Activated CD4-positive, alpha-beta T cell treated with anti-CD3 and anti-CD28 coated beads, Interleukin-2, Interleukin-4, amounts not matched to agents 100 ng/mL and 50 ng/mL, durations not matched to agents 16 hours and 8 hours (primary cell): Measurements from ENCODE around the gene RAB40C.

Experiments used
- DNase-seq: peaks from one replicate; pipeline ENCODE4 v3.0.0-alpha.2; 2020; ENCODE audit warnings: low spot score

RAB40C gene

DNA sequence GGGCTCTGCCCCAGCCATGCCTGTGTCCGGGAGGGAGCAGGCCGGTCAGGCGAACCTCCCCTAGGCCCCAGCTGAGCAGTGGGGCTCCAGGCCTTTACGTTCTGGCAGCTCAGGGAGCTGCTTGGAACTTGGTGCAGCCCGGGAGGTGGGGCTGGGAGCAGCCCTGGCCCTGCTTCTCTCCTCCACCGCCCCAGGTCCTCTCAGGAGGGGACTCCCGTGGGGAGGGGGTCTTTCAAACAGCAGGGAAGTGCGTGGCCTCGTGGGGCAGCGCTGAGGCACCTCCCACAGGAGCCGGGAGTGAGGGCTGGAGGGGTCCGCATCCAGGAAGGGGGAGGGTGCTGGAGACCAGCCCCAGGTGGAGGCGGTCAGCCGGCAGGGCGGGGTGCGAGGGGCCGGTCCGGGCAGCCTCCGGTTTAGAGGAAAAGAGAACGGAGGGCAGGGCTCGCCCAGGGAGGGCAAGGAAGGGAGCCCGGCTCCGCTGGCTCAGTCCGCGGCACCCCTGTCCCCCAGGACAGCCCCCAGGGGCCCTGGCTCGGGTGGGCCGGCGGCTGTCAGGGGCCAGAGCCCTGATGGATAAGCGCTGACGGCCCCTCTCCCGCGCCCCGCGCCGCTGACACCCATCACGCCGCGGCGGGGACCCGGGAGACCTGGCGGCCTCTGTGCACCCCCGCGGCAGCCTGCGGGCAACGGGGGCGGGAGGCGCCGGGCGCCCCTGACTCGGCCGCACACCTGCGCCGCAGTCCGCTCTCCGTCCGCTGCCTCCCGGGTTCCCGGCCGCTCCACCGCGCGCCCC is 30.3 kb upstream of the RAB40C start:
- no peak for DNase-seq

DNA sequence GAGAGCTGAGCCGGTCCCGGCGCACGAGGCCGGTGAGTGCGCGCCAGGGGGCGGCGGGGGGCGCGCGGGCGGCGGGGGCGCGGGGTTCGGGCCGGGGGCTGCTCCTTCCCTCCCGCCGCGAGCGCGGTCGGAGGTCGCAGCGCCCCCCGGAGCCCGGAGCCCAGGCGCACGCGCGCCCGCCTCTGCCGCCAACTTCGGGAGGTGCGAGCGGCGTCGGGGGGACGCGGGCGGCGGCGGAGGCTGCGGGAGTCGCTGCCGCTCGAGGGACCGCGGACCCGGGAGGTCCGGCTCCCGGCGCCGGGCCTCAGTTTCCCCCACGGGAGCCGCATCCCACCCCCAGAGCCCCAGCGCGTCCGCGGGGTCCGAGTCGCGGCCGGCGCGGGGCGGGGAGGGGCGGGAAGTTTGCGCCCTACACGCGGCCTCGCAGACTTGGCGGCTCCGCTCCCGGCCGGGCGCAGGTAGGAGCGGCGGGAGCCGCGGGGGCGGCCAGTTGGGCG is 29.6 kb upstream of the RAB40C start, which contains the start of gene PRR35:
Gene PRR35 (plus strand): TSS at position 191 of the 497 bp plus-strand sequence. CDS start 2,901 bp downstream, outside the sequence.
- DNase-seq, result no peak

DNA sequence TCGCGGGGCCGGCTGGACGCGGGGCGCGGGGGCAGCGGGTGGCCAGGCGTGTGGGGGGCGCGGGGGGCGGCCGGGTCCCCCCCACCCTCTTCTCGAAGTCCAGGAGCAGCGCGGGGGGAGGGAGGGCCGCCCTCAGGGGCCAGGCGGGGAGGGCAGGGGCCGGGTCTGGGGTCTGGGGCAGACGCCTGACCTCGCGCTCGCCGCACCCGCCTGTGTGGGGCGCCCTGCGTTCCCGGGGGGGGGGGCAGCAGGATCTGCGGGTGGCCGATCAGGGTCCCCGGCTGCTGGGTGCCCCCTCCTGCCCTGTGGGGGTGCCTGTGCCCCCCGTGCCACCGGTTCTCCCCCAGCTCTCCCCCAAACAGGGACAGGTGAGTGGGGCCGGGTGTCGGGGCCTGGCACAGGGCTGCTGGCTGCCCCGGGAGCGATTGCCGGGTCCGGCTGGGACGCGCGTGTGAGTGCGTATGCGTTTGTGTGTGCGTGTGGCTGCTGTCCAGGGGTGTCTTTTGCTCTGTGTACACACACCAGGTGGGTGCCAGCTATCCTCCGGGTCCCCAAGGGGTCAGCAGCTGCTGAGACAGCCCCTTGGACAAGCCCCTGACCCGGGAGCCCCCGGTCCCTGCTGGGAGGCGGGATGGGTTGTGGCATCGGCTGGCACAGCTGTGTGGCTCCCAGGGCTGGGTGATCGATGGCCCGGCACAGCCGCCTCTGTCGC is 29.0 kb upstream of the RAB40C start:
- no peak for DNase-seq

DNA sequence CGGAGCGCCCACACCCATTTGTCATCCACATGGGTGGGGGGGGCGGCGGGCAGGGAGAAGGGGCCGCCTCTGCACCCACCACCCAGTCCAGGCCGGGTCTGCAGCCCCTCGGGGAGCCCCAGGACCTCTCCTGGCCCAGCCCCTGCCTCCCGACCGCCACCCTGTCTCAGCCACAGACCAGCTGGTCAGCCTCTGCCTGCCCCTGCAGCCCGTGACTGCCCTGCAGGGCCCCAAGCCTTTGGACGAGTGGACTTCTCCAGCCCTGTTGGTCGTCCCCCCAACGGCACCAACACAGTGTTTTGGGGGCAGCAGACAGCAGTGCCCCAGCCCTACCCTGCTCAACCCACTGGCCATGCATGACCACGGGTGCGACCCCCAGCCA is 28.5 kb upstream of the RAB40C start:
- DNase-seq, result no peak

DNA sequence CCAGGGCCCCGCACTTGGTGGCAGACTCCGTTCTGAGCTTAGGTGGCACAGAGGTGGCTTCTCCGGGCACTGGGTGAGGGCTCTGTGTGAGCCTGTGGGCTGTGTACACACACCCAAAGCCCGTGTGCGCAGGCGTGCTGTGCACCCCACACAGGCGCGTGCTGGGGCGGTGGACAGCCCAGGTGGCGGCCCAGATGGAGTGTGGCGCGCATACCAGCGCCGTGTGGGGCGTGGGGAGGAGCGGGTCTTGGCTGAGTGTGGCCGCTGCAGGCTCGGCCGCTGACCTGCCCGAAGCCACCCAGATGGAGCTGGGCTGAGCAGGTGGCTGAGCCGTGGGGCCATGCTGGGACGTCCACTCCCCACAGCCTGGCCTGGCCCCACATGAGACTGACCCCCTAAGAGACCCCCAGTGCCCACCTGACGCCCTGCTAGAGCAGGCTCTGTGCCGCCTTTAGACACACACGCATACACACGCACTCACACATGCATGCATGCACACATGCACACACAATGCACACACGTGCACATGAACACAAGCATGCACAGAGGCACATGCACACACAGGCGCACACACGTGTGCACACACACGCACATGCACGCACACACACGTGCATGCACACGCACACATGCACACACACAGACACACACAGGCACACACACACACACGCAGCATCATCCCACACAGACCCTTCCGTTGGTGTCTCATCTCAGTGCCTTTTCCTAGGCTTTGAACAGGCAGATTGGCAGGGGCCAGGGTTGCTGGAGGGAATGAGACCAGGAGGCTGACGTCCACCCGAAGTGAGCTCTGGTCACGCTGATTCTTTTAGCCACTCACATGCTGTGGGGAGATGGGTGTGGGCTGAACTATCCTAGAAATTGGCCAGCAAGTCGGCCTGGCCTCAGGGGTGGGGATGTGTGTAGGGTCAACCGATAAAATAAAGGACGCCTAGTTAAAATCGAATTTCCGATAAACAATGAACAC is 27.6 kb upstream of the RAB40C start:
- no peak for DNase-seq

DNA sequence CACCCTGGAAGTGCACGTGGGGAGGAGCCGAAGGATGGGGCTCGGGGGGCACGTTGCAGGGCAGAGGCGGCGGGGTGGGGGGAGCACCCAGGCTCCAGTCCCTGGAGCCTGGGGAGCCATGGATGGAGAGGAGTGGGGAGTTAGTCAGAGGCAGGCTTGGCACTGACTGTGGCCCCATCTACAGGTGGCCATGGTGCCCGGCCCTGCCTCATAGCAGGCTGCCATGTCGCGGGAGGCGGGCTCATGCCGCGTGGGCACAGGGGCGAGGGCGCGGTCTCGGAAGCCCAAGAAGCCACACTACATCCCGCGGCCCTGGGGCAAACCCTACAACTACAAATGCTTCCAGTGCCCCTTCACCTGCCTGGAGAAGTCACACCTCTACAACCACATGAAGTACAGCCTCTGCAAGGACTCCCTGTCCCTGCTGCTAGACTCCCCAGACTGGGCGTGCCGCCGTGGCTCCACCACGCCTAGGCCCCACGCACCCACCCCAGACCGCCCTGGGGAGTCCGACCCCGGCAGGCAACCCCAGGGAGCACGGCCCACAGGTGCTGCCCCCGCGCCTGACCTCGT is 26.7 kb upstream of the RAB40C start:
- DNase-seq, result no peak

DNA sequence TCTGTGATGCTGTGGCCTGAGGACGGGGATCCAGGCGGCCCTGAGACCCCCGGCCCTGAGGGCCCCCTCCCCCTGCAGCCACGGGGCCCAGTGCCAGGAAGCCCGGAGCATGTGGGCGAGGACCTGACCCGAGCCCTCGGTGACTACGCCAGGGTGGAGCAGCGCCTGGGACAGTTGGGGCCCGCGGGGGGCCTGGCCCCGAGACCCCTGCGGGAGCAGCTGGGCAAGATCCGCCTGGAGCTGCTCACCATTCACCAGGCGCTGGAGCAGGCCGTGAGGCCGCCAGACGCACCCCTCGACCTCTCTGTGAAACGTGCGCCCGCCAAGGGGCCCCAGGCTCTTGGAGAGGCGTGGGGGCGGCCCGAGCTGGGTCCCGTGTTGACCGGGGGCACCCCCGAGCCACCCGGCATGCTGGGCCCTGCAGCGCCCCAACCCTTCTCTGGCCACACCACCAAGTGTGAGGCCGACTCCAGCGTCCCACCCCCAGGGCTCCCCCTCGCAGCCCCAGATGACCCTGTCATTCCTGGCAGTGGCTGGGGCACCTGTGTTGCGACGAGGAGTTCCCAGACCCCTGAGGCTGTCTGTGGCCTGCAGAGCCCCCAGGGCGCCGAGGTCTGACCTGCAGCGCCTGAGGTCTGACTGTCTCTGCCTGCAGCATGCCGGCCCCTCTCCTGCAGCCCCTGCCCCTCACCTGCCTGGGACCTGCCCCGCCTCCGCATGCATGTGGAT is 25.0 kb upstream of the RAB40C start:
- DNase-seq, result no peak

DNA sequence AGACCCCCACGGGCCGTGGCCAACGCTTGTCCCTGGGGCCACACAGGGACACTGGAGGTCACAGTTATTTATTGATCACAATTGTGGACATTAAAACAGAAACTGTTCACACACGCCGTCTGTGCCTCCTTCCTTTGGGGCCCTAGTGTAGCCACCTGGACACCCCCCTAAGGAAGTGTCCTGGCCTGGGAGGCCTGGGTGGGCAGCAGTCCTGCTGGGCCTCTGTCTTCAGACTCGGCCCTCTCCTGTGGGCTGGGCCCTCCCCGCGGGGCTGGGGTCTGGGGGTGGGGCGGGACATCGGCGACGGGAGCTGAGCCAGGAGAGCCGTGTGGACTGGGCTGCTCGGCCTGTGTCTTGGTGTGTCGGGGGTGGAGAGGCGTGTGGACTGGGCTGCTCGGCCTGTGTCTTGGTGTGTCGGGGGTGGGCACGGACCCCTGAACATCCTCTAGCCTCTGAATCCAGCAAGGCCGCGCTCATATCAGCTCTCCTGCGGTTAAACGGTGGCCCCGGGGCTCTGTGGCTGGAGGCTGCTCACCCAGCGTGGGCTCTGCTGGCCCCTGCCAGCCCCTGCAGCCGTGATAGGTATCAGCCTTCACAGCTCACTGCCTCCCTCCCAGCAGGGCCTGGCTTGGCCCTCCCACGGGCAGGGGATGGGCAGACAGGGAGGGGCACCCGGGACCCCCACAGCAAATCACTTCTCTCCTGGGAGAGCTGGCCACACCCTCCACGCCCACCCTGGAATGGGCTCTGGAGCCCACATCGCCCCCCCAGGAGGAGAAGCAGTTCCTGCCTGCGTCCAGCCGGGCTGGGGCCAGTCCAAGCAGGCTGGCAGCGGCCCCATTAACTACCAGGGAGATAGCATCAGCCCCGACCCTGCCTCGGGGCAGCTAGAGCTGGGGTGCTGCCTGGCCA is 24.2 kb upstream of the RAB40C start:
- DNase-seq, result no peak

DNA sequence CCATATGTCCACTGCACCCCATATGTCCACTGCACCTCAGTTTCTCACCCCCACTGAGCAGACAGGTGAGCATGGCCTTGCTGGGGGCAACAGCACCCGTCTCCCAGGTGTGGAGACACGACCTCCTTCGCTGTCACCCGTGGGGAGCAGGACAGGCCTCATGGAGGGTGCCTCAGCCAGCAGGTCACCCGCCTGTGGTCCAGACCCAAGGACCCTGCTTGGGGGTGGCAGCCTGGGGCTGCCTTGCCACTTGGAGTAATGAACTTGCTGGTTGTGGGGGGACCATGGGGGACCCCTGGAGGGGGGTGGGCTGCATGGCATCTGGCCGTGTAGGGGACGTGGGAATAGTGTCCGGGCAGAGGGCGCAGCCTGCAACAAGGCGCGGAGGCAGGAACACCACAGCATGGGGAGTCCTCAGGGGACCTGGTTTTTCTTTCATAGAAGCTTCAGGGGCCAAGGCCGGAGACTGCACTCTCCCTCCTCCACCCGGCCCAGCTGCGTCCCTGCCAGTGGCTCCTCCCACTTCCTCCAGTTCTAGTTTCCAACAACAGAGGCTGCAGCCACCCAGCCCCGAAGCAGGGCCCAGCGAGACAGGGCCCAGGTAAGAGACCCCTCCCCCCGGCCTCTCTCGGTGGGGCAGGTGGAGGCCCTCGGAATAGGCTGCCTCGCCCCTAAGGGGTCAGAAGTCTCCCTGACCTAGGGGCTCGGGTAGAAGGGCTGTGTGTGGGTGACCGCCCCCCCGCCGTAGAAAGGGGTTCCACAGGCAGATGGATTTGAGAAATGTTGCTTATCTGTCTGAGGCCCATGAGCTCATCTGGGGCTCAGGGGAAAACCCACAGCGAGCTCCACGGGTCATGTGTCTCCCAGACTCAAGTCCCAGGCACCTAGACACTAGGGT is 23.1 kb upstream of the RAB40C start, which contains the start of gene NHLRC4:
Gene NHLRC4 (plus strand): TSS at position 531 of the 898 bp plus-strand sequence. CDS start 1,043 bp downstream, outside the sequence.
- peak; percentile 55 for DNase-seq

DNA sequence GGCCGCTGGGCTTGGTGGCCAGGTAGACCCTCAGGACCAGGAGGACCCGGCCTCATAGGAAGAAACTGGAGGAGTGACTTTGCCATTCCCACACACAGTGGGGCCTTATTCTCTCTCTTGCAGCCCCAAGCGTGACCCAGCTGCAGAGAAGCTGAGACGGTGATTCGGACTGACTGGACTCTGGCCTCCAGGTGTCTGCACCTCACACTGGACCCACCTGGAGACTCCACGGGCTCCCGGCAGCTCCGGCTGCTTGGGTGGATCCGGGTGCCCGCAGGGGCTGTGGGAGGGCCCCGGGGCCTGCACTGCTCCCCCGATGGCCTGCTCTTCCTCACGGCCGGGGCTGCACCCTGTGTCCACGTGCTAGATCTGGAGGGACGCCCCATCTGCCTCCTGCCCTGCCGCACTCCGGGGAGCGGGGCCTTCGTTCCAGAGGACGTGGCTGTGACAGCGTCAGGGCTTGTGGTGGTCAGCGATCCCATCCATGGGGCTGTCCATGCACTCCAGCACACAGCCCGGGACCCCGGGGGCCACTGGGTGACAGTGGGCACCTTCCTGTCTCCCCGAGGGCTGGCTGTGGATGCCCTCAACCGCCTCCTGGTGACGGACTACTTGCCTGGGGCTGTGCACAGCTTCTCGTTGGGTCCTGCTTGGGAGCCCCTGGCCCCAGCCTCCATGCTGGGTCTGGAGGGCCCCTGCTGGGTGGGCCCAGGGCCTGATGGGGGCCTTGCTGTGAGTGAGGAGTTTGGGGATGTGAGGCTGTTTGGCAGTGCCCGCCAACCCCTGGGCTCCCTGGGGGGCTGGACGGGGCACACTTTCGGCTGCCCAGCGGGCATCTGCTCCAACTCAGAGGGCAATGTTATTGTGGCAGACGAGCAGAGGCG is 22.3 kb upstream of the RAB40C start:
- DNase-seq, result no peak

DNA sequence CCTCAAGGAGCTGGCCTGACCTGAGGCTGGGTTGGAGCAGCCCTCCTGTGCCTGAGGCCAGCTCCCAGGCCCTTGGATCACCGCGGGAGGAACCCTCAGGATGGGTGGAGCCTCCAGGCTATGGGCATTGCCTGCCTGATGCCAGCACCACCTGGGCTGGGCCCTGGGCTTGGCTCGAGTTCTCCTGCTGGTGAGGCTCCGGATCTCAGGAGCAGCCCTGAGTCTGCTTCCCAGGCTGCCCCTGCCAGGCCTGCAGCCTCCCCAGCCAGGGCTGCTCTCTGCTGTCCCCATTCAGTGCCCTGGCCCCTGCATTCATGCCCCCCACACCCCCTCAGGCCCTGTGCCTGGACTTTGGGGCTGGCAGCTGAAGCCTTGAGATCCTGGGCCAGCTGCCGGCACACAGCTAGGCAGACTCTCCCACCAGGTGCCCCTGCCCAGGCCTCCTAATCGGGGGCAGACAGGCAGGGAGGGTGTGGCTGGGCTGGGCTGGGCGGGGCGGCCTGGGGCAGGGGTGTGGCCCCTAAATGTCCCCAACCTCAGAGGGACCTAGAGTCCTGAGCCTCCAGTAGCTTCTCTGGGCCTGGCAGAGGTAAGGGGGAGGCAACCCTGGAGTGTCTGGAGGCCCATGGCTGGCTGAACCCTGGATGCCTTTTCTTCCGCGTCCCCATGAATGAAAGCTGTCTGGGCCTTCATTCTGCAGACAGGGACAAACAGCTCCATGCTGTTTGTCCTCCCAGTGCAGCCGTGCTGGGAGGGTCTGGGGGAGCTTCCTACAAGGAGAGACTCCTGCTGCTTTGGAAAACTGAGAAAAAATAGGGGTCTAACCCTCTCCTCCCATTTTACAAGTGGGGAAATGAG is 21.2 kb upstream of the RAB40C start:
- DNase-seq, result no peak

DNA sequence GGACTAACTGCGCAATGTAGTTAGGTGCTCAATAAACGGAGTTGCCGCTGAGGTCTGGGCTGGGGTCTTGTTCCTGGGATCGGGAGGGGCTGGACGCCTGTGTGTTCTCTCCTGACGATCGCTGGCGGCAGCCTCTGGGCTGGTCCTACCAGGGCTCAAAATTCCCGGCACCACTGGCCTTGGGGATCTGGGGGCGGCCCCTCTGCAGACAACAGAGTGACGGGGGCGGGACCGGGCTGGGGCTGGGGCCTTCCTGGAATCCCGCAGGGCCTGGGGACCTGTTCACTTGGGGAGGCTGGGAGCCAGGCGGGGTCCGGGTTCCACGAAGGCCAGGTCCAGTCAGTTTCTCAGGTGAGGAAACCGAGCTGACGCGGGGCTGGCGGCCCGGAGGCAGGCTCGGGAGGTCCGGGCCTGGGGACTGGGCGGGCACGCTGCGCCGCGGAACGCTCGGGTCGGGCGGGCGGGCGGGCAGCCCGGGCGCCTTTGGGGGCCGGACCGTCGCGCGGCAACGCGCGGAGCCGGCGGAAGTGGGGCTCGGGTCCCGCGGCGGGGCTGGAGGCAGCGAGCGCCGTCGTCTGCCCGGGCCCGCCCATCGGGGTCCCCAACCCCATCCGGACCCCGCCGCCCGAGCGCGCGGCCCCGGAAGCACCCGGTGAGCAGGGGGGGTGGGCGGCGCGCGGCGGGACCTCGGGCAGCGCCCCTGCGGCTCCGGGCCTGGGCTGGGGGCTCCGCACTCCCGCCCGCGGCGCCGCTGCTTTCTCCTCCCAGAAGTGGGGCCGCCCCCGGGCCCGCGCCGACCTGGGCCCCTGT is 20.2 kb upstream of the RAB40C start, which contains the start of gene PIGQ:
Gene PIGQ (plus strand): TSS at position 524 of the 810 bp plus-strand sequence. CDS start 4,107 bp downstream, outside the sequence.
- peak; percentile 65 for DNase-seq

DNA sequence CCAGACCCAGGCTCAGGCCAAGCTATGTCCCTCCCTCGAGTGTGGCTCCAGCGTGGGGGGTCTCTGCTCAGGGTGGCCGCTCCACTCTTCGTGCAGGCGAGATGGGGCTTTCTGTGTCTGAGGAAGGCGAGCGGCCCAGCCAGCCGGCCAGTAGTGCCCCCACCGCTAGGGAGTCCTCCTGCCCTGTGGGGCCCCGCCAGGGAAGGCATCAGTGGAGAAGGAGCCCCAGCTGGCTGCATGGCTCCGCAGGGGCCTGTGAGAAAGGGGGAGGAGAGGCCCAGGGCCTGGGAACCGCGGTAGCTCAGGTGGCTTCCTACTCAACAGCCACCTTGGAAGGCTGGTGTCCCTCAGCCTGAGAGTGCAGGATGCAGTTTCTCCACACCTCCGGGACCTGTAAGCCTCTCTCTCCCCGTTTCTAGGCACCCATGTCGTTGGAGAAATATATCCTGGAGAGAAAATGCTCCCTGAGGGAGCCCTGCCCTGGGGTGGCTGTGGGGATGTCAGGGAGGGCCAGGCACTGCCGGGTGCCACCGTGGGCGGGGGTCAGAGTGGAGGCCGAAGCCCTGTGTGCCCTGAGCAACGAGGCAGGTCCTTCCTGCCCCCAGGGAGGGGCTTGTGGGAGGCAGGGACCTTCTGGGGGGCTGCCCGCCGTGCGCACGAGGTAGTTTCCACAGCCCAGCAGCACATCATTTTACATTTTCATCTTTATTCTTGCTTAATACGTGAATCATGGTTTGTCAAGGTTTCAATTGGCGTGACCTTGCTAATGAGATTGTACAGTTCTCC is 16.8 kb upstream of the RAB40C start:
- no peak for DNase-seq

DNA sequence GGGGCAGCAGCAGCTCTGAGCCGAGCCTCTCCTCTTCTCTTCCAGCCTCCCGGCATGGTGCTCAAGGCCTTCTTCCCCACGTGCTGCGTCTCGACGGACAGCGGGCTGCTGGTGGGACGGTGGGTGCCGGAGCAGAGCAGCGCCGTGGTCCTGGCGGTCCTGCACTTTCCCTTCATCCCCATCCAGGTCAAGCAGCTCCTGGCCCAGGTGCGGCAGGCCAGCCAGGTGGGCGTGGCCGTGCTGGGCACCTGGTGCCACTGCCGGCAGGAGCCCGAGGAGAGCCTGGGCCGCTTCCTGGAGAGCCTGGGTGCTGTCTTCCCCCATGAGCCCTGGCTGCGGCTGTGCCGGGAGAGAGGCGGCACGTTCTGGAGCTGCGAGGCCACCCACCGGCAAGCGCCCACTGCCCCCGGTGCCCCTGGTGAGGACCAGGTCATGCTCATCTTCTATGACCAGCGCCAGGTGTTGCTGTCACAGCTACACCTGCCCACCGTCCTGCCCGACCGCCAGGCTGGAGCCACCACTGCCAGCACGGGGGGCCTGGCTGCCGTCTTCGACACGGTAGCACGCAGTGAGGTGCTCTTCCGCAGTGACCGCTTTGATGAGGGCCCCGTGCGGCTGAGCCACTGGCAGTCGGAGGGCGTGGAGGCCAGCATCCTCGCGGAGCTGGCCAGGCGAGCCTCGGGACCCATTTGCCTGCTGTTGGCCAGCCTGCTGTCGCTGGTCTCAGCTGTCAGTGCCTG is 15.7 kb upstream of the RAB40C start:
- no peak for DNase-seq
